Measurements from ENCODE around the gene KIF5A.

Gene KIF5A

DNA sequence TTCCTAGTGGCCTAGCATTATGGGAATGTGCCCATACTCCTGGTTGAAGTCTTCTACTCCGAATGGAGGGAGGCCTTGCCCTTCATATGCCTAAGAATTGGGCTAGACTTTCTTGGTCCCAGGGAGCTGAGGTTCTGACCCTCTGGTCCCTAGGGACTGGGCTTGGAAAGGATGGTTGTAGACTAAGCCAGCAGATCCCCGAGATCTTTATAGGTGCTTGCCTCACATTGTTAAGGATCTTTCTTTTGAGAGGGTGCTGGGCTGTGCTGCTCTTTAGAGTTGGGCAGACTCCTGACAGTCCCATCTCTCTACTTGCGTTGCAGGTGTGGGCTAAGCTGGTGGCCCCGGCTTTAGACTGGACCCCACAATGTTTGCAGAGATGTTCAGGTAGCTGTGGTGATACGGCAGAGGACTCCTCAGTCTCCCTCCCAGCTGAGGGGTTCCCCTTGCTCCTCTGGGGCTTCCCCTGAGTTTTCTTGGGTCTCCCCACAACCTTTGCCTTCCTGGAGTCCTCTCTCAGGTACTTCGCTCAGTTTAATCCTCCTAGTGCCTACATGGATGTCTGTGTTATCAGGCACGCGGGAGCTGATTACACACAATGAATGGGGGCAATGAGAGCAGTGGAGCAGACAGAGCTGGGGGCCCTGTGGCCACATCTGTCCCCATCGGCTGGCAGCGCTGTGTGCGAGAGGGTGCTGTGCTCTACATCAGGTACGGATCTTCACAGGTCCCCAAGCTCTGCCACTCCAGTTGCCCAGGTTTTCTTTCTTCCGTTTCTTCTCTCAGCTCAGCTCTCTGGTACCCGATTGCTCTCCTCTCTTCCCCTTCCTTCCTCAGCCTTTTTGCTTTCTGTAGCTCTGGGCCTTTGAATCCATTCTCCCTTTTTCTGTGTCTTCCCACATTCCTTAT is 25.9 kb upstream of the KIF5A start:
- no peak for TF ChIP-seq CTCF (IDR thresholded peaks at IDR 0.05; ENCODE audit: insufficient read depth, low read length, missing control alignments)
- POLR2A ChIA-PET: interaction anchor here (0.6 to 2.0 kb wide), 4 partner anchors 9 to 23 kb away, joined by 3 to 10 read pairs (median 4); partner anchors contain the start of gene DCTN2
- DNase-seq (ENCODE audit: low read depth, low spot score): no peak
- H3K4me3 ChIP-seq (ENCODE audit: low read depth, low read length): peak overlapping the region; percentile 89
- CTCF ChIA-PET: interaction anchor here (0.7 to 2.4 kb wide), 4 partner anchors 11 to 111 kb away, joined by 3 to 7 read pairs (median 4); no protein-coding TSS in a partner anchor

- ChIA-PET POLR2A (interaction anchor here (1.7 to 2.0 kb wide), 2 partner anchors 8 to 10 kb away, joined by 5 to 10 read pairs; no protein-coding TSS in a partner anchor), CTCF (interaction anchor here (0.8 to 2.4 kb wide), 4 partner anchors 16 to 110 kb away, joined by 3 to 7 read pairs (median 4); no protein-coding TSS in a partner anchor)
- H3K4me3 ChIP-seq (ENCODE audit: low read depth, low read length): peak overlapping the region; percentile 89
- no peak for DNase-seq (ENCODE audit: low read depth, low spot score)
- no peak for TF ChIP-seq CTCF (IDR thresholded peaks at IDR 0.05; ENCODE audit: insufficient read depth, low read length, missing control alignments)
Measured at GRCh38 chr12:57524814-57525614, 24.8 kb upstream of the KIF5A start.

GRCh38 chr12:57525615-57526383 is 24.0 kb upstream of the KIF5A start:
- no peak for DNase-seq (ENCODE audit: low read depth, low spot score)
- POLR2A ChIA-PET: interaction anchor here (1.0 to 1.3 kb wide), 2 partner anchors 11 to 18 kb away, joined by 3 to 4 read pairs; no protein-coding TSS in a partner anchor
- no peak overlapping the region for H3K4me3 ChIP-seq (ENCODE audit: low read depth, low read length)
- TF ChIP-seq CTCF (IDR thresholded peaks at IDR 0.05; ENCODE audit: insufficient read depth, low read length, missing control alignments): no peak
- CTCF ChIA-PET: interaction anchor here (0.8 to 2.4 kb wide), 3 partner anchors 15 to 70 kb away, joined by 3 to 7 read pairs (median 3); no protein-coding TSS in a partner anchor

DNA sequence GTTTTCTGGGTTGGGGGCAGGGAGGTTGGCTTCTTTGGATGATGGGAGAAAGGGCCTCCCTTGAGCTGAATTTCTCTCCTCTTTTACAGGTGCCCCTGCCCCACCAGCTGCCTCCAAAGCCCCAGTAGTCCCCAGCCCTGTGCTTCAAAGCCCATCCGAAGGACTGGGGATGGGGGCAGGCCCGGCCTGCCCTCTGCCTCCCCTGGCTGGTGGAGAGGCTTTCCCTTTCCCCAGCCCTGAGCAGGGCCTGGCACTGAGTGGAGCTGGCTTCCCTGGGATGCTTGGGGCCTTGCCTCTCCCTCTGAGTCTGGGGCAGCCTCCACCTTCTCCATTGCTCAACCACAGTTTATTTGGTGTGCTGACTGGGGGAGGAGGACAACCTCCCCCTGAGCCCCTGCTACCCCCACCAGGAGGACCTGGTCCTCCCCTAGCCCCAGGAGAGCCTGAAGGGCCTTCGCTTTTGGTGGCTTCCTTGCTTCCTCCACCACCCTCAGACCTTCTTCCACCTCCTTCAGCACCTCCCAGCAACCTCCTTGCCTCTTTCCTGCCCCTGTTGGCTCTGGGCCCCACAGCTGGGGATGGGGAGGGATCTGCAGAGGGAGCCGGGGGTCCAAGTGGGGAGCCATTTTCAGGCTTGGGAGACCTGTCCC is 23.2 kb upstream of the KIF5A start:
- CTCF ChIA-PET: interaction anchor here (0.7 to 1.3 kb wide), 4 partner anchors 11 to 199 kb away, joined by 3 read pairs; no protein-coding TSS in a partner anchor
- POLR2A ChIA-PET: interaction anchor here (1.0 to 1.3 kb wide), 2 partner anchors 12 to 17 kb away, joined by 3 to 4 read pairs; no protein-coding TSS in a partner anchor
- TF ChIP-seq CTCF (IDR thresholded peaks at IDR 0.05; ENCODE audit: insufficient read depth, low read length, missing control alignments): no peak
- no peak for DNase-seq (ENCODE audit: low read depth, low spot score)
- no peak overlapping the region for H3K4me3 ChIP-seq (ENCODE audit: low read depth, low read length)

DNA sequence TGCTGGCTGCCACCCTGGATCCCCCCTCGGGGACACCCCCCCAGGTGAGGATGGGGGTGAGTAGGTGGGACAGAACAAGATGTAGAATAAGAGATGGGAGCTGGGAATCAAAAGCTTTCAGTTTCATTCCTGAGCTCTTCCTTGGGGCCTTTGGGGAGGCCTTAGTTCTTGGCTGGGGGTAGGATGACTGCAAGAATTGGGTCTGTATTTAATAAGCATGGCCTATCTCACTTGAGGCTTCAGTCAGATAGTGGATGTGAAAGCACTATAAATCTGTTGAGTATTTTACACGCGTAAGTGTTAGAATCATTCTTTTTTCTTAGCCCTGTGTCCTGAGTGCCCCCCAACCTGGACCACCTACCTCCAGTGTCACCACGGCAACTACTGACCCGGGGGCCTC is 22.7 kb upstream of the KIF5A start:
- H3K4me3 ChIP-seq (ENCODE audit: low read depth, low read length): no peak overlapping the region
- DNase-seq (ENCODE audit: low read depth, low spot score): no peak
- TF ChIP-seq CTCF (IDR thresholded peaks at IDR 0.05; ENCODE audit: insufficient read depth, low read length, missing control alignments): no peak
- CTCF ChIA-PET: interaction anchor here (0.7 to 1.3 kb wide), 3 partner anchors 11 to 199 kb away, joined by 3 read pairs; no protein-coding TSS in a partner anchor
- POLR2A ChIA-PET: interaction anchor here (1.3 kb wide), 1 partner anchor 12 kb away, joined by 4 read pairs; no protein-coding TSS in a partner anchor

Measured in AG04449 (cell line).